KMS-11 (cell line): Measurements from ENCODE around the gene DAPP1.

Experiments used
- H2AFZ ChIP-seq: fragments of 200-600 bp; sonication (generic); 2 replicates; pipeline ENCODE4 v1.6.1; 2016; ENCODE audit warnings: antibody characterized with exemption, mixed run types, low read depth
- H3K27ac ChIP-seq: fragments of 200-600 bp; sonication (generic); 2 replicates; pipeline ENCODE4 v1.6.1; 2016; ENCODE audit warnings: mild to moderate bottlenecking, mixed run types
- H3K27me3 ChIP-seq: fragments of 200-600 bp; sonication (generic); 2 replicates; pipeline ENCODE4 v1.6.1; 2017; ENCODE audit warnings: mild to moderate bottlenecking, low read depth, mixed run types, moderate library complexity; ENCODE audit not compliant: insufficient read depth
- H3K36me3 ChIP-seq: fragments of 200-600 bp; sonication (generic); 2 replicates; pipeline ENCODE4 v1.6.1; 2017; ENCODE audit warnings: mild to moderate bottlenecking, mixed run types; ENCODE audit not compliant: insufficient read depth
- H3K4me1 ChIP-seq: fragments of 200-600 bp; sonication (generic); 2 replicates; pipeline ENCODE4 v1.6.1; 2016; ENCODE audit warnings: mild to moderate bottlenecking, low read depth, mixed run types; ENCODE audit not compliant: poor library complexity, severe bottlenecking
- H3K4me2 ChIP-seq: fragments of 200-600 bp; sonication (generic); 2 replicates; pipeline ENCODE4 v1.7.0; 2016; ENCODE audit warnings: mild to moderate bottlenecking, mixed run types
- H3K4me3 ChIP-seq: fragments of 200-600 bp; sonication (generic); IDR thresholded peaks from 2 replicates; pipeline ENCODE4 v1.6.1; 2017; ENCODE audit warnings: low read depth, low read length, mixed read lengths; ENCODE audit not compliant: insufficient read depth
- H3K79me2 ChIP-seq: fragments of 200-600 bp; sonication (generic); 2 replicates; pipeline ENCODE4 v1.6.1; 2016; ENCODE audit warnings: low read depth, mixed run types; ENCODE audit not compliant: insufficient read depth
- H3K9ac ChIP-seq: fragments of 200-600 bp; sonication (generic); 2 replicates; pipeline ENCODE4 v1.6.1; 2016; ENCODE audit warnings: mild to moderate bottlenecking, mixed run types
- H4K20me1 ChIP-seq: fragments of 200-600 bp; sonication (generic); 2 replicates; pipeline ENCODE4 v1.6.1; 2016; ENCODE audit warnings: mild to moderate bottlenecking, mixed run types; ENCODE audit not compliant: insufficient read depth
- TF ChIP-seq, protein P1 (sequence below): fragments of 200-600 bp; sonication (generic); conservative IDR thresholded peaks from 2 replicates; pipeline ENCODE4 v1.6.1; 2017; ENCODE audit warnings: low read depth, mild to moderate bottlenecking, antibody characterized with exemption, low read length, moderate library complexity, mixed read lengths

DAPP1 gene

DNA sequence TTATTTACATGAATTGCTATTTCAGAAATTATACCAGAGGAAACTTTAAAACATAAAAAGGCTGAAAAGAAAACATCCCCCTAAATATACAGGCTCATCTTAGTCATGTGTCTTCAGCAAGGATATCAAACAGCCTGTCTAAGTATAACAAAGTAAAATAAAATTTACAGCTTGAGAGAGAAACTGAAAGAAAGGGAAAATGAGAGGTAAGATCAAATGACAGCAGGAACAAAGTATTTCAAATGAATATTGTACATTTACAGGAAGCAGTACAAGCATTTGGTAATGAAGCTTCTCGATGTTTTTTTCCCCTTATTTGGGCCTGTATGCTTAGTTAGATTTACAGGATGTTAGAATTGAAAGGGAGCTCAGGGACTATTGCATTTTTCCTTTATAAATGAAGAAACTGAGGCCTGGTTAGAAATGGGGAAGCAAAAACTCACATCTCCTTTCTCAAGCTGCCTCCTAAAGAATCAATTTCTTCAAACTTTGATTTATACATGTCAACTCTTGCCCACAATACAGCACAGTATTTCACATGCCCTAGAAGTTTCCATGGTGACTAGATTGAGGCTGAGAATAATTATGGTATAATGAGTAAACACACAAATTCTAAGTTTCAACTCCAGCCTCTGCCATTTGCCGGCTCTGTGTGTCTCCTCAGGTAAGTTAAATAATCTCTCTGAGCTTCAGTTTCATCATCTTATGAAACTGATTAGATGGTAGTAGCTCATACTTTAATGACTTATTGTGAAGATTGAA is 29.3 kb downstream of the DAPP1 start:
- no peak overlapping the region for H3K4me3 ChIP-seq
- no peaks in the 10 kb centered on the region for H3K36me3 ChIP-seq
- H3K4me1 ChIP-seq, result peaks cover 3% of the 10 kb centered on the region
- H3K9ac ChIP-seq, result no peak overlapping the region
- H4K20me1 ChIP-seq, result no peaks in the 10 kb centered on the region
- TF ChIP-seq, protein P1, sequence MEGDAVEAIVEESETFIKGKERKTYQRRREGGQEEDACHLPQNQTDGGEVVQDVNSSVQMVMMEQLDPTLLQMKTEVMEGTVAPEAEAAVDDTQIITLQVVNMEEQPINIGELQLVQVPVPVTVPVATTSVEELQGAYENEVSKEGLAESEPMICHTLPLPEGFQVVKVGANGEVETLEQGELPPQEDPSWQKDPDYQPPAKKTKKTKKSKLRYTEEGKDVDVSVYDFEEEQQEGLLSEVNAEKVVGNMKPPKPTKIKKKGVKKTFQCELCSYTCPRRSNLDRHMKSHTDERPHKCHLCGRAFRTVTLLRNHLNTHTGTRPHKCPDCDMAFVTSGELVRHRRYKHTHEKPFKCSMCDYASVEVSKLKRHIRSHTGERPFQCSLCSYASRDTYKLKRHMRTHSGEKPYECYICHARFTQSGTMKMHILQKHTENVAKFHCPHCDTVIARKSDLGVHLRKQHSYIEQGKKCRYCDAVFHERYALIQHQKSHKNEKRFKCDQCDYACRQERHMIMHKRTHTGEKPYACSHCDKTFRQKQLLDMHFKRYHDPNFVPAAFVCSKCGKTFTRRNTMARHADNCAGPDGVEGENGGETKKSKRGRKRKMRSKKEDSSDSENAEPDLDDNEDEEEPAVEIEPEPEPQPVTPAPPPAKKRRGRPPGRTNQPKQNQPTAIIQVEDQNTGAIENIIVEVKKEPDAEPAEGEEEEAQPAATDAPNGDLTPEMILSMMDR, result no peak
- H2AFZ ChIP-seq, result no peak overlapping the region
- no peak overlapping the region for H3K4me2 ChIP-seq
- no peak overlapping the region for H3K27ac ChIP-seq
- H3K27me3 ChIP-seq, result no peaks in the 10 kb centered on the region
- H3K79me2 ChIP-seq, result no peaks in the 10 kb centered on the region

DNA sequence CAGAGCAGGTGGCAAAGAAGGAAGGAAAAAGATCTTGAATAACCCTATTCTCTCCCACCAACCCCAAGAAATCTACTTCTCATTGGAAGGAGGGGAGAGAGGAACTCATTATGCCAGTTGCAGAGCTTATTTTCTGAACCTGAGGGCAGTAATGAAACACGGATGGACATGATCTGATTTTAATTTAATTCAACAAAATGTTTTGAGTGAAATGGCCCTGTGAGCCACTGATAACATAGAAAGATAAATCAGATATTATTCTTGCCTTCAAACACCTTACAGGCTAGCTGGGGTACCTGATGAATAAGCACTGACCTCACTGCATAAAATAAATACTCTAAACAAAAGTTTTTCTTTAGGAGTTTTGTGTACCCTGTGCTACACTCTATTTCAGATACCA is 30.3 kb downstream of the DAPP1 start:
- Histone ChIP-seq H3K4me1 (peaks cover 3% of the 10 kb centered on the region), H2AFZ (no peak overlapping the region), H3K36me3 (no peaks in the 10 kb centered on the region), H3K79me2 (no peaks in the 10 kb centered on the region), H4K20me1 (no peaks in the 10 kb centered on the region), H3K4me3 (no peak overlapping the region), H3K27me3 (no peaks in the 10 kb centered on the region), H3K27ac (no peak overlapping the region), H3K4me2 (no peak overlapping the region; the same call in 1 of the 2 replicates), H3K9ac (no peak overlapping the region)
- TF ChIP-seq, protein P1, result no peak

DNA sequence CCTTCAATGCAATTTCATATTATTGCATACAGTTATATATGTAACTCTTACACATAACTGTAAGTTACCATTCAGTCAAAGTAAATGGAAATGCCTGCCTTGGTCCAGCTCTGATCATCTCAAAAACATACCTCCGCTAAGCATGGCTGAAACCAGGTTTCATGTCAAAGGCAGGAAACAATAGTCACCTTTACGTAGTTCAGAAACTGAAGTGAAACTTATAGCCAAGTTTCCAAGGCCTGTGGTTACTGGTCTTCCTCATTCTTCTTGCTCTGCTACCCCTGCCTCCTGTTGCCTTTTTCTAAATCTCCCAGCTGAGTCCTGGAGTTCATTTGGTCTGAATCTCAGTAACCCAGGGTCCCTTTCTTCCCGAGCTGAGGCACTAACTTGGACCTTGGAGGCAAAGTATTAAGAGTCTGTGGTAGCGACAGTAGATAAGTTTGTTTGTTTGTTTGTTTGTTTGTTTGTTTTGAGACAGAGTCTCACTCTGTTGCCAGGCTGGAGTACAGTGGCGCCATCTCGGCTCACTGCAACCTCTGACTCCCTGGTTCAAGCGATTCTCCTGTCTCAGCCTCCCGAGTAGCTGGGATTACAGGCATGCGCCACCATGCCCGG is 30.8 kb downstream of the DAPP1 start:
- H3K9ac ChIP-seq, result no peak overlapping the region
- H3K27me3 ChIP-seq, result no peaks in the 10 kb centered on the region
- H3K4me3 ChIP-seq, result no peak overlapping the region
- H3K79me2 ChIP-seq, result no peaks in the 10 kb centered on the region
- no peak overlapping the region for H2AFZ ChIP-seq
- TF ChIP-seq, protein P1, result no peak
- H3K4me2 ChIP-seq, result no peak overlapping the region; the same call in 1 of the 2 replicates
- H3K4me1 ChIP-seq, result peaks cover 3% of the 10 kb centered on the region
- H4K20me1 ChIP-seq, result no peaks in the 10 kb centered on the region
- H3K36me3 ChIP-seq, result no peaks in the 10 kb centered on the region
- no peak overlapping the region for H3K27ac ChIP-seq

DNA sequence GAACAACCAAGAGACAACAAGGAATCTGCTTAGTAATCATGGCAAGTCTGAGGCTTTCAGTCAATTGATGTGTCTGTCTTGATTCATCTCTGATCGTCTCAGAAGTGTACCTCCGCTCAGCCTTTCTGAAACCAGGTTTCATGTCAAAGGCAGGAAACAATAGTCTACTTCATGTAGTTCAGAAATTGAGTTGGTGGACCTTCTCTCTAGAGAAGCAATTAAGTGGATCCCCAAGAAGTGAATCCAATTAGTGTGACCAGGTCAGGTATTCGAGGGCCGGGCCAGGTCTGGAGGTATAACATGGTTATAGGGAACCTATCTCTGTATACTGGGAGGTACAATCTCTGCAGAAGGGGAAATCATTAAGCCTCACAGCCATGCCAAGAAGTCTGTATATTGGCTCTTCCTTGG is 32.0 kb downstream of the DAPP1 start:
- Histone ChIP-seq H4K20me1 (no peaks in the 10 kb centered on the region), H3K79me2 (no peaks in the 10 kb centered on the region), H3K4me2 (no peak overlapping the region), H3K9ac (no peak overlapping the region), H3K4me1 (peaks cover 3% of the 10 kb centered on the region), H3K27ac (no peak overlapping the region), H3K27me3 (no peaks in the 10 kb centered on the region), H3K36me3 (no peaks in the 10 kb centered on the region), H3K4me3 (no peak overlapping the region), H2AFZ (no peak overlapping the region)
- TF ChIP-seq, protein P1, result no peak
